HG03103 (cell line): ENCODE results near the gene OR56B4.
"Not testable (repeated sequence)": the region's sequence is repeated elsewhere in the genome, so short reads cannot be mapped to it uniquely, and the experiment has no call there.

Source experiments
- ATAC-seq: cut with Tn5 transposase; IDR thresholded peaks from one replicate; pipeline ENCODE4 v1.9.1; 2021; ENCODE audit warnings: low read depth; ENCODE audit not compliant: unreplicated experiment

OR56B4 gene

GRCh38 chr11:6107384-6107783 is at the start of gene OR56B4:
OR56B4 (plus strand) TSS chr11:6107684; CDS start chr11:6107779, 95 bp downstream.
- ATAC-seq = not testable (repeated sequence)

DNA sequence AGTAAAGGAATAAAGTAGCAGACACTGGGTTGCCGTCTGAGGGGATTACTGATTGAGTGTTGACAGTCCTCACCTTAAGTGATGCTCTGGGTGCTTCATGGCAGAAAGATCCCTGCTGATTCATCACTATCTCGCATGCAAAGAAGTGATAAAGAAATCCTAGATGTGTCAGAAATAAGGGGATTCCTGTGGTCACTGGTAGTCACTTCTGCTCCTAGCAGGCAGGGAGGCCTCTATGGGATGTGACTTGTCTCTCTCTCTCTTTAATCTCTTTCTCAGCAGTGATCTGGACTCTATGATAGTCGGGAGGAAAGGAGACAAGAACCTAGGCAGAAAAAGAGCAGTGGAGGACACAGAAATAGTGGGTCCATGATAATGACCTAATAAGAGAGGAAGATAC is 46.0 kb upstream of the OR56B4 start:
- ATAC-seq = no peak

DNA sequence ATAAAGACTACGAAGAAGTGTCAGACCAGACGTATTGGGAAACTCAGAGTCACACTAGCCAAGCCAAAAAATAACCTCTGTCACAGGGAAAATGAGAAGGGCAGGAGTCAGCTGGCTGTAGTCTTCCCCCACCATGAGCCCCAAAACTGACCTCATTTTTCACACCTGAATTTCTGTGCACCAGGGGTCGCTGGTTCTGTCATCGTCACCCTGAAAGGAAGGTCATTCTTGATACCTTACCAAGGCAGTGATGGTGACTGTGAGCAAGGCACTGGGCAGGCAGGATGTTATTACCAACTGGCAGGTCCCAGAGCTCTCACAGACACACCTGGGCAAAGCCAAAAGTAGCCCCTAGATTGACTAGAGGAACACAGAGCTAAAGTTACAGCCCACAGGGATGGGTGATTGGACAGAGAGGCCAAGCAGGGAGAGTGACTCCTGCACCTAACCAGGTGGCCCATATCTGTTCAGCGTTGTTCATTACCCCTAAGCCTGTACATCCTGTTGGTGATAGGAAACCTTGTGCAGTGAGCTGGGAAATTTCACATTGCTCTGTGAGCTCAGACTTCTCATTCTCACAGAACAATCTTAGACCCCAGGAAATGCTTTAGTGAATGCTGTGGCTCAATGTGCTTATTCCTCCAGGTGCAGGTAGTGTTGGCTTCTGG is 44.7 kb upstream of the OR56B4 start:
- ATAC-seq = no peak

DNA sequence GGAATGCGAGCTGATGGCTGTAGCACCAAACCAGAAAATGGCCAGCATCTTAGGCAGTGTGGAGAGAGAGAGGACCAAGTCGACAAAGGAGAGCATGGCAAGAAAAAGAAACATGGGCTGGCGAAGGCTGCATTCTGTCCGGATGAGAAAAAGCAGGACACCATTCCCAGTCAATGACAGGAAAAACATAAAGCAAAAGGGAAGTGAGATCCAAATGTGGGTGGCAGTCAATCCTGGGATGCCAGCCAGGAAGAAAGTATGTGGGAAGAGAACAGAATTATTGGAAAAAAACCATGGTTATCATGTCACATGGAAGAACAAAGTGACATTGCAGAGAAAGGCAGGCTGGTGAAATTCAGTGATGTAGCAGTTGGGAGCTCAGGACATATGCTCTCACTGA is 40.0 kb upstream of the OR56B4 start:
- no peak for ATAC-seq

- ATAC-seq = not testable (repeated sequence)
Observed at GRCh38 chr11:6076443-6076842, 31.0 kb upstream of the OR56B4 start.

GRCh38 chr11:6077723-6078122 is 29.8 kb upstream of the OR56B4 start:
- ATAC-seq = no peak

- ATAC-seq = no peak
Observed at GRCh38 chr11:6079463-6079862, 28.0 kb upstream of the OR56B4 start.

- no peak for ATAC-seq
Observed at GRCh38 chr11:6083129-6083528, 24.4 kb upstream of the OR56B4 start.

DNA sequence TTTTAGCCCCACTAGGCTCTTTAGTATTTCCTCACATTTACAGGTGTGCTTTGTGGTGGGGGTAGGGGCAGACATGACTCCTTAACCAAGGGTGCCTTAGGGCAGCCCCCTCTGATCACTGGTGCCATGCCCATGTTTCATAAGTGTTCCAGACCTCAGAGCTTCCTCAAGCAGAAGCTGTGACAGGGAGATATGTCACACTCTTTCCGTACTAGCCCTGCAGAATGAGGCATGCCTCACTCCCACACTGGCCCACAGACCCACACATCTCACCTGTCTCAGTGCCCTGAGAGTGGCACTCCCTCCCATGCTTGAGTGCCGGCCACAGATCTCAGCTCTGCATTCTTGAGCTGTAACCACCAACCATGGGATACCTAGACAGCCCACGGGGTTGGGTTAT is 22.9 kb upstream of the OR56B4 start:
- ATAC-seq = no peak

GRCh38 chr11:6094186-6094585 is 13.3 kb upstream of the OR56B4 start:
- no peak for ATAC-seq

GRCh38 chr11:6095798-6096197 is 11.7 kb upstream of the OR56B4 start:
- no peak for ATAC-seq

GRCh38 chr11:6096417-6096816 is 11.1 kb upstream of the OR56B4 start:
- ATAC-seq = no peak

- ATAC-seq = no peak
Observed at GRCh38 chr11:6099577-6099976, 7.9 kb upstream of the OR56B4 start.

GRCh38 chr11:6110011-6110410 is 2.5 kb downstream of the OR56B4 start:
- ATAC-seq = no peak

- no peak for ATAC-seq
Observed at GRCh38 chr11:6111673-6112072, 4.2 kb downstream of the OR56B4 start.

GRCh38 chr11:6116638-6117037 is 9.2 kb downstream of the OR56B4 start:
- no peak for ATAC-seq

- ATAC-seq = no peak
Observed at GRCh38 chr11:6124245-6124644, 16.8 kb downstream of the OR56B4 start.

GRCh38 chr11:6127881-6128280 is 20.4 kb downstream of the OR56B4 start:
- no peak for ATAC-seq

GRCh38 chr11:6129011-6129410 is 21.5 kb downstream of the OR56B4 start:
- ATAC-seq = no peak

DNA sequence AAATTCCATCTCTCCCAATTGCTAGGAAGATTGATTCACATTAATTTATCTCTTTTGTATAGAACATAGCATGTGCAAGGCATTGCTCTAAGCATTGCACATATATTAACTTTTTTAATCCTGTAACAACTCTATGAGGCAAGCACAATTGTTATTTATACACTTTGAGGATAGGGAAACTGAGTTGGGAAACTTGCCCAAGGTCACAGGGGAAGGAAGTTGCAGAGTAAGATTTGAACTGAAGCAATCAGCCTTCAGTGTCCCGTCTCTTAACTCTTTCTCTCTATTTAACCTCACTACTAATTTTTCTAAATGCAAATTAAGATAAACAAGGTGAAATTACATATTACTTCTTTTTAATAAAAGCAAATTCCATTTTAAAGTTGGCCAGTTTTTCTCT is 22.2 kb downstream of the OR56B4 start:
- no peak for ATAC-seq

DNA sequence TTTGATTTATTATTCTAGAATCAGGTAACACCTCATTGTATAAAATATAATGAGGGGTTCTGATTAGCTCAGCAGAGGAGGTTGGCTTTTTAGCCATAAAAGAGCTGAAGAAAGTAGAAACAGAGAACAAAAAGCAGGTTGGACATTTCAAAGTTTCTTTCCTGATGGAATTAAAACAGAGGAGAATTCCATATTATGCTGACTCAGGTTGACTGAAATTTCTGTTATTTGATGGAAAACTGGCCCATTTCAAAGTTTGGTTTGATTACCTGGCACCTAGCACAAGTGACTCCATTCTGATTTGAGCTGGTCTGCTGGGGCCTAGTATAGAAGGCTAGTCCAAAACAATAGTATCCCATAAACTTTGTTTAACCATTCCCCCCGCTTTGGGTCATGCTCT is 24.9 kb downstream of the OR56B4 start:
- no peak for ATAC-seq

DNA sequence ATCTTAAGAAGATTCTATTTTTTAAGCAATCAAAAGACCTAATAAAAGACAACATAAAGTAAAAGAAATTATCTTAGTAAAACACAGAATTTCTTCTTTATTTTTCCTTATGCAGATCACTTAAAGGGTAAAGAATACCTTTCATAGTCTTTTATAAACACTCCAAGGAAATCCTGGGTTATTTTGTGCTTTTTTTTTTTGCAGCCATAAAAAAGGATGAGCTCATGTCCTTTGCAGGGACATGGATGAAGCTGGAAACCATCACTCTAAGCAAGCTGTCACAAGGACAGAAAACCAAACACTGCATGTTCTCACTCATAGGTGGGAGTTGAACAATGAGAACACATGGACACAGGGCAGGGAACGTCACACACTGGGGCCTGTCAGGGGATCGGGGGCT is 28.5 kb downstream of the OR56B4 start:
- not testable (repeated sequence) for ATAC-seq

- ATAC-seq = no peak
Observed at GRCh38 chr11:6142936-6143335, 35.5 kb downstream of the OR56B4 start.
